Loucy (cell line): ENCODE measurements around the gene EPN2.

Source experiments
- H2AFZ ChIP-seq: fragments of 200-600 bp; sonication (generic); 2 replicates; pipeline ENCODE4 v1.6.0; 2016; ENCODE audit warnings: antibody characterized with exemption, mild to moderate bottlenecking, low read length, moderate library complexity
- H3F3A ChIP-seq: fragments of 200-600 bp; 2 replicates; pipeline ENCODE4 v1.6.0; 2016; ENCODE audit warnings: antibody characterized with exemption, low read depth, mild to moderate bottlenecking
- H3K27me3 ChIP-seq: fragments of 200-600 bp; sonication (generic); 2 replicates; pipeline ENCODE4 v1.6.1; 2014; ENCODE audit warnings: low read length, mild to moderate bottlenecking; ENCODE audit not compliant: insufficient read depth, poor library complexity, severe bottlenecking
- H3K36me3 ChIP-seq: fragments of 200-600 bp; sonication (generic); 2 replicates; pipeline ENCODE4 v1.6.1; 2016; ENCODE audit warnings: low read length; ENCODE audit not compliant: insufficient read depth
- H3K4me1 ChIP-seq: fragments of 200-600 bp; sonication (generic); 2 replicates; pipeline ENCODE4 v1.5.1; 2014; ENCODE audit warnings: low read length, mild to moderate bottlenecking; ENCODE audit not compliant: insufficient read depth, poor library complexity, severe bottlenecking
- H3K4me2 ChIP-seq: fragments of 200-600 bp; sonication (generic); 2 replicates; pipeline ENCODE4 v1.6.0; 2014; ENCODE audit warnings: antibody characterized with exemption, low read length, low read depth, mild to moderate bottlenecking; ENCODE audit not compliant: poor library complexity, severe bottlenecking
- H3K4me3 ChIP-seq: fragments of 200-600 bp; sonication (generic); 2 replicates; pipeline ENCODE4 v1.5.1; 2014; ENCODE audit warnings: low read length, mild to moderate bottlenecking, mixed read lengths; ENCODE audit not compliant: poor library complexity, severe bottlenecking
- H3K79me2 ChIP-seq: fragments of 200-600 bp; sonication (generic); 2 replicates; pipeline ENCODE4 v1.6.1; 2014; ENCODE audit warnings: low read length; ENCODE audit not compliant: insufficient read depth
- H3K9ac ChIP-seq: fragments of 200-600 bp; sonication (generic); 2 replicates; pipeline ENCODE4 v1.6.0; 2014; ENCODE audit warnings: mild to moderate bottlenecking, low read depth, low read length, moderate library complexity; ENCODE audit not compliant: poor library complexity, severe bottlenecking
- H3K9me2 ChIP-seq: fragments of 200-600 bp; sonication (generic); replicated peaks from 2 replicates; pipeline ENCODE4 v1.6.1; 2016; ENCODE audit warnings: low read depth, low read length, mixed read lengths
- H3K9me3 ChIP-seq: fragments of 200-600 bp; sonication (generic); 2 replicates; pipeline ENCODE4 v1.6.1; 2014; ENCODE audit warnings: mild to moderate bottlenecking, antibody characterized with exemption, low read length, low read depth; ENCODE audit not compliant: insufficient read depth
- H4K20me1 ChIP-seq: fragments of 200-600 bp; sonication (generic); 2 replicates; pipeline ENCODE4 v1.6.0; 2014; ENCODE audit warnings: antibody characterized with exemption, low read length, mild to moderate bottlenecking; ENCODE audit not compliant: insufficient read depth, poor library complexity, severe bottlenecking
- CTCF ChIP-seq: fragments of 200-600 bp; sonication (generic); conservative IDR thresholded peaks from 2 replicates; pipeline ENCODE4 v1.5.1; 2014; ENCODE audit warnings: mild to moderate bottlenecking, antibody characterized with exemption, low read length
- EZH2phosphoT487 ChIP-seq: fragments of 200-600 bp; IDR thresholded peaks from 2 replicates; pipeline ENCODE4 v1.6.1; 2018; ENCODE audit warnings: antibody characterized with exemption, mild to moderate bottlenecking, moderate library complexity, borderline replicate concordance

EPN2 gene

GRCh38 chr17:19281161-19281560 lies 44.0 kb downstream of the EPN2 start:
- no peaks in the 10 kb centered on the region for H3K9me2 ChIP-seq
- H3K36me3 ChIP-seq, result no peaks in the 10 kb centered on the region
- H3K27me3 ChIP-seq, result no peaks in the 10 kb centered on the region
- H3K4me3 ChIP-seq, result no peak overlapping the region
- H3K4me1 ChIP-seq, result no peaks in the 10 kb centered on the region
- H3F3A ChIP-seq, result no peaks in the 10 kb centered on the region
- no peak overlapping the region for H3K4me2 ChIP-seq
- no peaks in the 10 kb centered on the region for H3K9me3 ChIP-seq
- no peak for TF ChIP-seq CTCF
- no peak for TF ChIP-seq EZH2phosphoT487
- H2AFZ ChIP-seq, result no peak overlapping the region
- H4K20me1 ChIP-seq, result no peaks in the 10 kb centered on the region
- no peak overlapping the region for H3K9ac ChIP-seq
- H3K79me2 ChIP-seq, result no peaks in the 10 kb centered on the region

GRCh38 chr17:19284005-19284959 lies 47.1 kb downstream of the EPN2 start:
- Histone ChIP-seq H3K4me3 (no peak overlapping the region), H3K9me3 (no peaks in the 10 kb centered on the region), H3K27me3 (no peaks in the 10 kb centered on the region), H3K4me2 (no peak overlapping the region), H3K9ac (no peak overlapping the region), H3K36me3 (no peaks in the 10 kb centered on the region), H3K79me2 (no peaks in the 10 kb centered on the region), H3F3A (no peaks in the 10 kb centered on the region), H3K4me1 (no peaks in the 10 kb centered on the region), H4K20me1 (no peaks in the 10 kb centered on the region), H2AFZ (no peak overlapping the region), H3K9me2 (no peaks in the 10 kb centered on the region)
- TF ChIP-seq CTCF (no peak), EZH2phosphoT487 (no peak)

GRCh38 chr17:19285213-19285900 lies 48.2 kb downstream of the EPN2 start:
- no peaks in the 10 kb centered on the region for H3K9me3 ChIP-seq
- TF ChIP-seq EZH2phosphoT487, result no peak
- TF ChIP-seq CTCF, result no peak
- no peak overlapping the region for H3K4me3 ChIP-seq
- H3K9ac ChIP-seq, result no peak overlapping the region
- H3K4me2 ChIP-seq, result no peak overlapping the region
- no peaks in the 10 kb centered on the region for H4K20me1 ChIP-seq
- H3K36me3 ChIP-seq, result no peaks in the 10 kb centered on the region
- no peaks in the 10 kb centered on the region for H3K9me2 ChIP-seq
- no peaks in the 10 kb centered on the region for H3K79me2 ChIP-seq
- H2AFZ ChIP-seq, result no peak overlapping the region
- H3K4me1 ChIP-seq, result peaks cover 4% of the 10 kb centered on the region
- H3F3A ChIP-seq, result no peaks in the 10 kb centered on the region
- no peaks in the 10 kb centered on the region for H3K27me3 ChIP-seq
